SK-N-MC (cell line): ENCODE measurements around the gene ILF3.
A peak's percentile ranks its signal among the peaks of the same experiment; 100 is the strongest.

Source experiments
- DNase-seq: peaks from one replicate; pipeline ENCODE4 v3.0.0-alpha.2; 2011; ENCODE audit warnings: low read depth, low spot score
- H3K27ac ChIP-seq: fragments of 200-600 bp; sonication (generic); 2 replicates; pipeline ENCODE4 v1.5.1; 2016; ENCODE audit warnings: mixed run types
- H3K36me3 ChIP-seq: fragments of 200-600 bp; sonication (generic); 2 replicates; pipeline ENCODE4 v1.6.1; 2017; ENCODE audit warnings: antibody characterized with exemption, low read length, mixed read lengths; ENCODE audit not compliant: insufficient read depth
- H3K4me3 ChIP-seq: fragments of 200-600 bp; sonication (generic); 2 replicates; pipeline ENCODE4 v1.5.1; 2016
- H3K9ac ChIP-seq: fragments of 200-600 bp; sonication (generic); 2 replicates; pipeline ENCODE4 v1.8.0; 2017; ENCODE audit warnings: mixed run types, mixed read lengths; ENCODE audit not compliant: insufficient read length
- H3K9me3 ChIP-seq: fragments of 200-600 bp; sonication (generic); 2 replicates; pipeline ENCODE4 v1.6.1; 2017; ENCODE audit warnings: low read depth, mild to moderate bottlenecking, antibody characterized with exemption, low read length, moderate library complexity, mixed read lengths
- EZH2 ChIP-seq: fragments of 200-600 bp; sonication (generic); IDR thresholded peaks from one replicate; pipeline ENCODE4 v1.6.1; 2017; ENCODE audit warnings: antibody characterized with exemption
- FOXP2 ChIP-seq: optimal IDR thresholded peaks from 2 replicates; pipeline ENCODE3; 2011; ENCODE audit warnings: mild to moderate bottlenecking, moderate library complexity; ENCODE audit not compliant: insufficient read depth; ENCODE audit errors: extremely low read length, control extremely low read depth
- POLR2AphosphoS5 ChIP-seq: IDR thresholded peaks from 2 replicates; pipeline ENCODE4 v1.6.1; 2012; ENCODE audit warnings: mild to moderate bottlenecking, low read depth, low read length, borderline replicate concordance

The ILF3 gene

DNA sequence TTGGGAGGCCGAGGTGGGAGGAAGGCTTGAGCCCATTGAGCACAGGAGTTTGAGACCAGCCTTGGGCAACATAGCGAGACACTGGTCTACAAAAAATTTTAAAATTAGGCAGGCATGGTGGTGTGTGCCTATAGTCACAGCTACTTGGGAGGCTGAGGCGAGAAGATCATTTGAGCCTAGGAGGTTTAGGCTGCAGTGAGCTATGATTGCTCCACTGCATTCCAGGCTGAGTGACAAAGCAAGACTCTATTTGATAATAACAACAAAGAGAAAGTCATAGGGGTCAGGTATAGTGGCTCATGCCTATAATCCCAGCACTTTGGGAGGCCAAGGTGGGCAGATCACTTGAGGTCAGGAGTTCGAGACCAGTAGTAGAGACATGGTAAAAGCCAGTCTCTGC, 33.4 kb upstream of the ILF3 start:
- peak overlapping the region; percentile 31 for H3K27ac ChIP-seq
- H3K9me3 ChIP-seq: no peaks in the 10 kb centered on the region
- H3K36me3 ChIP-seq: no peaks in the 10 kb centered on the region
- no peak overlapping the region for H3K4me3 ChIP-seq
- no peak overlapping the region for H3K9ac ChIP-seq
- TF ChIP-seq POLR2AphosphoS5 (no peak), FOXP2 (no peak), EZH2 (no peak)
- no peak for DNase-seq

DNA sequence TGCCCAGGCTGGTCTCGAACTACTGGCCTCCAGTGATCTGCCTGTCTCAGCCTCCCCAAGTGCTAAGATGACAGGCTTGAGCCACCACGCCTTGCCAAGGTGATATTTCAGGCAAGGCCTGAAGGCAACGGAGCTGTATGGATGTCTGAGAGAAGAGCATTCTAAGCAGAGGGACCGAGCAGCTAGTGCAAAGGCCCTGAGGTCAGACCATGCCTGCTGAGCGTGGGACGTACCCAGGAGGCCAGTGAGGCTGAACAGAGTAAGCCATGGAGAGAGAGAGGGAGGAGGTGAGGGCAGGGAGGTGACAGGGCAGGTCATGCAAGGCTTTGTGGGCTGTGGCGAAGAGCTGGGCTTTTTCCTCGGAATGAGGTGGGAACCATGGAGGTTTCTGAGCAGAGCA, 32.2 kb upstream of the ILF3 start:
- Histone ChIP-seq H3K9me3 (no peaks in the 10 kb centered on the region), H3K36me3 (no peaks in the 10 kb centered on the region), H3K4me3 (no peak overlapping the region), H3K27ac (no peak overlapping the region), H3K9ac (no peak overlapping the region)
- DNase-seq: no peak
- TF ChIP-seq FOXP2 (no peak), EZH2 (no peak), POLR2AphosphoS5 (no peak)

DNA sequence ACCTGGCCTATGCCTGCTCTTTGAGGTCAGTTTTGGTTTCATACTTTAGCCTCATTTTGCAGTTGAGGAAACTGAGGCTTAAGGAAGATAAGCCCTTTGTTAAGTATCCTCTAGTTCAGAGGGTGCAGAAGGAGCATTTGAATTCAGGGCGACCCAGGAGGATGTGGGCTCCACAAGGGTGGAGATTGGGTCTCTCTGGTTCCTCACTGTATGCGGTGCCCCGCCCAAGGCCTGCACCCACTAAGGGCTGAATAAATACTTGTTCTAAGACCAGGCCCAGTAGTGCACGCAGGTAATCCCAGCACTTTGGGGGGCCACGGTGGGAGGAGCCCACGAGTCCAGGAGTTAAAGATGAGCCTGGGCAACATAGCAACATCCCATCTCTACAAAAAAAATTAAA, 29.6 kb upstream of the ILF3 start:
- no peak for TF ChIP-seq POLR2AphosphoS5
- TF ChIP-seq FOXP2: no peak
- no peak for TF ChIP-seq EZH2
- DNase-seq: no peak
- no peaks in the 10 kb centered on the region for H3K9me3 ChIP-seq
- H3K27ac ChIP-seq: no peak overlapping the region
- no peak overlapping the region for H3K9ac ChIP-seq
- peaks cover 4% of the 10 kb centered on the region for H3K36me3 ChIP-seq
- H3K4me3 ChIP-seq: no peak overlapping the region

DNA sequence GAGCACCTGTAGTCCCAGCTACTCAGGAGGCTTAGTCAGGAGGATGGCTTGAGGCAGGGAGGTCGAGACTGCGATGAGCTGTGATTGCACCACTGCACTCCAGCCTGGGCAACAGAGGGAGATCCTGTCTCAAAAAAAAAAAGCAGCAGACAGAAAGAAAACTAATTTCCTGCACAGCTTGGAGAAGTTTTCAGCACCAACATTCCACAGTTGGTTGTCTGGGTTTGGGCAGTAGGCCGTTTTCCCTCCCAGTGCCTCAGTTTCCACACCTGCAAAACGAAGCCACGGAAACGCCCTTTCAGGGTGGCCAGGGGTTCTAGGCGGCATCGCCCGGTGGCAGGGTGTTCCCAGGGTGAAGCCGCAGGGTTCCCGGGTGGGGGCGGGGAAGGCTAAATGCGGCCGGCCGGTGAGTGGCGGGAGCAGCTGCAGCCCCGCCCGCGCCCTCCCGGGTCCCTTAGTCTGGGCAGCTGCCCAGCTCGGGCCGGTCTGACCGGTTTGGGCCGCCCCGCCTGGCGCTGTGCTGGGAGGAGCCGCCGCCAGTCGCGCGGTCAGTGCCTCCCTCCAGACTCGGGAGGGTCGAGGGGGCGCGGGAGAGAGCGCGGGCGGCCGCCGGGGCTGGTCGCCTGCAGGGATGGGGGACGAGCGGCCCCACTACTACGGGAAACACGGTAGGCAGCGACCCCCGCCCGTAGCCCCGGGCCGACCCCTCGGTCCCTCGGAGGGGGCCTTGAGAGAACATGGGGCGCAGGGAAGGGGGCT, 29.0 kb upstream of the ILF3 start, which contains the start of gene SLC44A2:
Gene SLC44A2, plus strand, starts transcription at position 551 of the 759 bp plus-strand sequence. Its CDS starts 81 bp downstream, at position 632.
- no peaks in the 10 kb centered on the region for H3K9me3 ChIP-seq
- TF ChIP-seq POLR2AphosphoS5 (no peak), FOXP2 (no peak), EZH2 (no peak)

GRCh38 chr19:10625762-10626138, 28.4 kb upstream of the ILF3 start:
- no peak for DNase-seq

More for the DNA sequence above, 29.0 kb upstream of the ILF3 start, which contains the start of gene SLC44A2:
- H3K36me3 ChIP-seq: peaks cover 4% of the 10 kb centered on the region
- H3K9ac ChIP-seq: no peak within 1 kb of the TSS
- H3K4me3 ChIP-seq: no peak within 1 kb of the TSS
- DNase-seq: no peak
- H3K27ac ChIP-seq: no peak within 1 kb of the TSS

GRCh38 chr19:10631874-10632273, 22.3 kb upstream of the ILF3 start:
- DNase-seq: no peak
- Histone ChIP-seq H3K9me3 (no peaks in the 10 kb centered on the region), H3K27ac (no peak overlapping the region), H3K9ac (no peak overlapping the region), H3K36me3 (peaks cover 38% of the 10 kb centered on the region), H3K4me3 (no peak overlapping the region)
- TF ChIP-seq POLR2AphosphoS5 (no peak), EZH2 (no peak), FOXP2 (no peak)

More at GRCh38 chr19:10625762-10626138, 28.4 kb upstream of the ILF3 start:
- H3K9ac ChIP-seq: no peak overlapping the region
- H3K4me3 ChIP-seq: no peak overlapping the region
- peaks cover 4% of the 10 kb centered on the region for H3K36me3 ChIP-seq
- TF ChIP-seq FOXP2: no peak
- TF ChIP-seq POLR2AphosphoS5: no peak
- no peak for TF ChIP-seq EZH2
- H3K9me3 ChIP-seq: no peaks in the 10 kb centered on the region
- H3K27ac ChIP-seq: no peak overlapping the region

DNA sequence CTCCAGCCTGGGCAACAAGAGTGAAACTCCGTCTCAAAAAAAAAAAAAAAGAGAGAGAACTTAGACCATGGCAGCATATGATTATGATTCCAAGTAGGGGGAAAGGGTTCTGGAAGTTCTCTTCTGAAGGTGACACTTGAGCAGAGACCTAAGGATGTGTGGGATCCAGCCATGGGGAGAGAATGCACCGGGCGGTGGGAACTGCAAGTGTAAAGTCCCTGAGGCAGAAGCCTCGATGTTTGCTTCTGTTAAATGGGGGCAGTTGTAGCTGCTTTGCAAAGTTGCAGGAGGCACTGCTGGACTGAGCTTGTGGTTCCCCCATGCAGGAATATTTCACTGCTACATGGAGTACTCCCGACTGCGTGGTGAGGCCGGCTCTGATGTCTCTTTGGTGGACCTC, 19.7 kb upstream of the ILF3 start:
- no peak overlapping the region for H3K27ac ChIP-seq
- H3K9ac ChIP-seq: no peak overlapping the region
- DNase-seq: no peak
- no peaks in the 10 kb centered on the region for H3K9me3 ChIP-seq
- no peak overlapping the region for H3K4me3 ChIP-seq
- peaks cover 39% of the 10 kb centered on the region; the same call in 1 of the 2 replicates for H3K36me3 ChIP-seq
- no peak for TF ChIP-seq EZH2
- no peak for TF ChIP-seq POLR2AphosphoS5
- TF ChIP-seq FOXP2: no peak

DNA sequence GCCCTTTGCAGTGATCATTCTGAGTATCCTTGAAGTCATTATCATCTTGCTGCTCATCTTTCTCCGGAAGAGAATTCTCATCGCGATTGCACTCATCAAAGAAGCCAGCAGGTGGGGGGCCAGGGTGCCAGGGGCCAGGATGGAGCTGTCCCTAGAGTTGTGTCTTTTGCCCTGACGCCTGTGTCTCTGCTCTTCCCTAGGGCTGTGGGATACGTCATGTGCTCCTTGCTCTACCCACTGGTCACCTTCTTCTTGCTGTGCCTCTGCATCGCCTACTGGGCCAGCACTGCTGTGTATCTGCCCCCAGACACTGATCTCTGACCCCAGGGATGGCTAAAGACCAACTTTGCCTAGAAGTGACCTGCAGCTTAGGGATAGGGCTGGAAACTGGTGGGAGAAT, 19.2 kb upstream of the ILF3 start:
- H3K27ac ChIP-seq: no peak overlapping the region
- DNase-seq: no peak
- no peak for TF ChIP-seq POLR2AphosphoS5
- TF ChIP-seq EZH2: no peak
- TF ChIP-seq FOXP2: no peak
- no peak overlapping the region for H3K4me3 ChIP-seq
- peaks cover 39% of the 10 kb centered on the region; the same call in 1 of the 2 replicates for H3K36me3 ChIP-seq
- H3K9ac ChIP-seq: no peak overlapping the region
- H3K9me3 ChIP-seq: no peaks in the 10 kb centered on the region

- Histone ChIP-seq H3K27ac (no peak overlapping the region), H3K9ac (no peak overlapping the region), H3K36me3 (peaks cover 36% of the 10 kb centered on the region; the same call in 1 of the 2 replicates), H3K9me3 (no peaks in the 10 kb centered on the region), H3K4me3 (no peak overlapping the region)
- no peak for DNase-seq
- TF ChIP-seq POLR2AphosphoS5 (no peak), EZH2 (no peak), FOXP2 (no peak)
These were observed 17.7 kb upstream of the ILF3 start for GRCh38 chr19:10636304-10636972.
